ENCODE data around the gene SORCS1.

Gene SORCS1

DNA sequence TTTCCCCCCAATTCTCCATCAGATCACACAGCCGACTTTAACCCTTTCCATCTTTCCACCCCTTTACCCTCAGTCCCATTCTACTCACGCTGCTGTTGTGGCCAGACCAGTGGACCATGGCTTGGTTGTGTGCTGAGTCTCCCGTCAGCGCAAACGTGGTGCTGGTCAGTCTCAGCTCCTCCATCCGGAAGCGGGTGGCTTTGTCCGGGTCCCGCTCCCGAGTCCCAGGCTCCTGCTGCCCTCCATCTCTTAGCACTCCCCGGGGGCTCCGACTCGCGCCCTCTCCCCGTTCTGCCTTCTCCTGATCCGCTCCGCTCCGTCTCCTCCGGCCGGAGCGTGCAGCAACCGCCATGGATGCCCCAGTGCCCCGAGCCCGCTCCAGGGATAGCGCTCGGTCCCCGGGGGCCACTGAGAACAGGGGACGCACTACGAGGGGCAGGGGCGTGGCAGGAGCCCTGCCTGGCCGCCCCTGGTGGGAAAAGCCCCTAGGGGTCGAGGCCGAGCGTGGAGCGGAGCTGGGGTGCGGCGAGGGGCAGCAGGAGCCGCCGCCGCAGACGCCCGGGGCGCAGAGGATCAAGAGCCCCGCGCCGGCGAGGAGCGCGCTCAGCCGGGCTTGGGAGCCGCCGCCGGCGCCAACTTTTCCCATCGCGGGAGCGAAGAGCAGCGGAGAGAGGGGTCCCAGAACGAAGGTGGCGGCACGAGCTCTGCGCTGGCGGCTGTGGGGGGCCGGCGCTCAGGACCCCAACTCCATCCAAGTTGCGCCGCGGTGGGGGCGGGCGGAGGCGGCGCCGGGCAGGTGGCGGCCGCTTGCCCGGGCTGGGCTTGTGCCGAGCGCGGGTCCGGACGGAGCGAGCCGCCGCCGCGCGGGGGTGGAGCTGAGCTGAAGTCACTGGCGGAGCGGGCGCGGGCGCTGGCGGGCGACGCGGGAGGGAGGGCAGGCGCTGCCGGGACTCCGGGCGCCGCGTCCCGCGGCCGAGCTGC, at the start of gene SORCS1:
Gene SORCS1 (minus strand): TSS at position 826 of the 981 bp plus-strand sequence.
- no peak for DNase-seq

- DNase-seq, result no peak
Measured at GRCh38 chr10:107214261-107214660, 49.8 kb upstream of the SORCS1 start.

DNA sequence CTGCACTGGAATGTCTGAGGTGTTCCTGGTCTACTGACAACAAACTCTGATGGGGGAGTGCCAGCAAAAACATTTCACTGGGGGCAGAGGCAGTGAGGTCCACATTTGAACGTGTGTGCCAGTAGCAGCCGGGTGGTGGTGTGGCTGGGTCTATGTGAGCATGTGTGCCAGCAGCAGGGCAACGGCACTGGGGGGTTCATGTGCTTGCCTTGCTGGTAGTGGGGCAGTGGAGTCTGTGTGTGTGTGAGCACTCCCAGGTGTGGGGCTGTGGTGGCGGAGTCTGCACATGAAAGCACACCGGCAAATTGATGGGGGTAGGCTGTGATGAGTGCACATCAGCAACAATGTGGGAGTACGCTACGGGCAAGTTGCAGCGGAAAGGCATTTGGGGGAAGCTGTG, 49.4 kb upstream of the SORCS1 start:
- DNase-seq, result no peak

DNA sequence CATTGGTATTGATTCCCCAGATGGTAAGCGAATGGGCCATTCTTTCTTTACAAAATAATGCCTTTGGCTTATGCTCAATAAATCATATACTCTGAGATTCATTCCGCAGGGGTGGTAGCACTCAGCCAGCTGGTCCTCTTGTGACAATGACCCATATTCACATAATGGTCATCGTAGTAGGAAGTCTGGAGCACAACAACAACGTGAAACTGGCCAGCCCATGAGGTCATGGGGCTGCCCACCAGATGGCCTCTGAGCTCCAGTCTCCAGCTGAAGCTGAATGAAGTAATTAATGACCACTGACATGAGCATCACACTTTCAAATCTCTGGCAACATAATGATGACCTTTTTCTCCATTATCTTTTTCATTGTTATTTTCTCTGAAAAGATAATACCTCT, 42.3 kb upstream of the SORCS1 start:
- DNase-seq, result no peak

DNA sequence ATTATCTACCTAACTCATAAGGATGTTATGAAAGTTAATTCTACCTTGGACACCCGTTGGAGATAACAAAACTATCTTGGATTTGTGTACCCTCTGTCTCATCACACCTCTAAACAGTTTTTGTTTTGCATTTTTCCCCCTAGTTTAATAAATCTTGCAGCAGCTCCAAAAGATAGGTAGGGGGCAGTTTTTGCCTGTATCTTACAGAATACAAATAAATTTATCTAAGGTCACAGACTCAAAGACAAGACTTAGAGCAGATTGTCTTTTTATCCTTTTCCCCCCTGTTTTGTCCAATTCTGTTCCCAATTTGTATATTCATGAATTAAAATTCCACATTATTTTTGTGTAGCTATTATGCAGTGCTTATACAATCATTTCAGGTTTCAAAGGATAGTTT, 5.0 kb upstream of the SORCS1 start:
- DNase-seq, result no peak

DNA sequence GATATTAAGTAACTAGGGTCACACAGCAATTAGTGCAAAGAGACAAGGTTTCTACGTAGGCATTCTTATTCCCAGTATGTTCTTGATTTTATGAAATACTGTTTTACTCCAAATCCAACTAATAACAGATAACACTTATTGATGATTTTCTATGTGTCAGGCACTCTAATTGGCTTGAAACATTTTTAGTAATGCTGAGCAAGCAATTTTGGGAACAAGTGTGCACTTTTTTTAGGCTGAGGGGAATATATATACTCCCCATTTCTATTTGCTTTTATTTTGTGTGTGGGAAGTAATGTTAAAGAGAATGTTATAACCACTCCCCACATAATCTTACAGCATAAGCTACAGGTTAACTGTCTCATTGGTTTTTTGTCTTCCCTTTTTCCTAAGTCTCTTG, 4.2 kb upstream of the SORCS1 start:
- no peak for DNase-seq

DNA sequence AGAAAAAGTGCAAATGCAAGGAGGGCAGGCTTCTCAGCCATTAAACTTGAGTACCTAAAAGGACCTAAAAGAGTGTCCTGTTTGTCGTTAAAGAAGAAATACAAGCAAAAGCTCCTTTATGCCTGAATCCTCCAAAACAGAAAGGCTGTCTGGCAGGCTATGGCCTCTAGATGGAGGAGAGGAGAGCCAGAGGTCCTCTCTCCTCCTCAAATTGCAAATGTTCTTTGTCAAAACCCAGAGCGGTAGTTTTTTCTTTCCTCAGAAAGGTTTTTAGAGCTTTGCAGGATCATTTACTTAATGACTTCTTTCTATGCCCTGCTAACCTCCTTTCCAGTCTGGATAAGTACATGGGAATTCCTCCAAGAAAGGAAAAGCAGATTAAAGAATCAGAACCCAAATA, 1.9 kb upstream of the SORCS1 start:
- DNase-seq, result no peak

DNA sequence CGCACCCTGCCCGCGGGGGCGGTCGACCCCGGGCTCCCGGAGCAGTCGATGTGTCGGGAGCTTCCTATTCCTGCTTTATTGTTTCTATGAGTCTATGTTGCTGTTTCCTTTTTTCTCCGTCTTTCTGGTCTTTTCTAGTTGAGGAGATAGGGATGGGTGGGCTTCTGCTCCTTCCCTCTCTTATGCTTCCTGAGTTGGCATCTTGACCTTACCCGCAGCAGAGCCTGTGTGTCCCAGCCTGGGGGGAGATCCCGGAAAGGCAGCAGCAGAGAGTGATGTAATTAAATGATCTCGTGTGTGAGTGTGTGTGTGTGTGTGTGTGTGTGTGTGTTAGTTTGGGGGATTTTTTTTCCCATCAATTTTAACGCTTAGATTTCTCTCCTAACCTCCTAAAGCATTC, 486 bp upstream of the SORCS1 start:
- no peak for DNase-seq

- no peak for DNase-seq
Measured at GRCh38 chr10:107163076-107163855, 1.2 kb downstream of the SORCS1 start.

- DNase-seq, result no peak
Measured at GRCh38 chr10:107160866-107161265, 3.6 kb downstream of the SORCS1 start.

GRCh38 chr10:107159871-107160270, 4.6 kb downstream of the SORCS1 start:
- no peak for DNase-seq

GRCh38 chr10:107157071-107157470, 7.4 kb downstream of the SORCS1 start:
- no peak for DNase-seq

DNA sequence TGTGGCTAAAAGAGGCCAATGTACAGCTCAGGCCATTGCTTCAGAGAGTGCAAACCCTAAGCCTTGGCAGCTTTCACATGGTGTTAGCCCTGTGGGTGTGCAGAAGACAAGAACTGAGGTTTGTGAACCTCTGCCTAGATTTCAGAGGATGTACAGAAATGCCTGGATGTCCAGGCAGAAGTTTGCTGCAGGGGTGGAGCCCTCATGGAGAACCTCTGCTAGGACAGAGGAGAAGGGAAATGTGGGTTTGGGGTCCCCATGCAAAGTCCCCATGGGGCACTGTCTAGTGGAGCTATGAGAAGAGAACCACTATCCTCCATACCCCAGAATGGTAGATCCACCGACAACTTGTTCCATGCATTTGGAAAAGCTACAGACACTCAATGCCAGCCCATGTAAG, 12.4 kb downstream of the SORCS1 start:
- no peak for DNase-seq

DNA sequence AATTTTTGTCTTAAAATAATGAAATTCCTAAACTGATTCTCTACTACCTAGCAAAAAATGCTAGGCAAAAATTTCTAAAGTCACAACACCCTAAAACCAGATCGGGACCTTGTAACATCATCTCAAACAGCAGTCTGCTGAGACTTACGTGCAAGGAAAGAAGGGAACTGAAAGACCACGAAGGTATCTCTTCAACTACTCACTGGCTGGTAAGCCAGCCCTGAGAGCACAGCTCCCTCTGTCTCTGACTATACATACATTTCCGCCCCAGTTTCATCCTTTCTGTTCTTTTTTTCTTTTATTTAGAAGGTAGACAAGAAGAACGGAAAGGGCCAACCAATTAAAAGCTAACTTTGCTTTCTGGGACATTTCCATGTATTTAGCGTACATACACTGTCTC, 15.6 kb downstream of the SORCS1 start:
- no peak for DNase-seq

- no peak for DNase-seq
Measured at GRCh38 chr10:107144490-107144889, 20.0 kb downstream of the SORCS1 start.

DNA sequence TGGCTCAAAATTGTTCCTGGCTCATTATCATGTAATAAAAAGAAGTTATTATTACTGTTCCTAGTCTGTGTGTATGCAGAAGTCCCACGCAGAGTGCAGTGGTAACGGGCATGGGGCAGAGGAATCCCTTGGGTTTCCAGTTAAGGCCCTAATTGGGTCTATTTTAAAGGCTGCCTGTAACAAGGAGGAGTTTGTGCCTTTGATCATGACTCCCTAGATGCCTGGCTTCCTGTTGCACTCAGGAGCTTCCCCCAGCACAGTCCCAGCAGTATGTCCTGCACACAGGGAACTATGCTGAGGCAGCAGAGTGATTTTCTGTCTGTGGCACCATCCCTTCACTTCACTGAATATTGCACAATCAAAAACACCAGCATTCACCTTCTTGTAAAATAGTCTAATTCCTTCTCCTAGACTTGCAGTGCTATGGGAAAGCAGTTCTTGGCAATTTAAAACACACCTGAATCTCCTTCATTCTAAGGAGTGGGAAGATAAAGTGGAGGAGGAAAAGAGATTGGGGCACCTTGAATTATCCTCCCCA, 22.9 kb downstream of the SORCS1 start:
- DNase-seq, result no peak

GRCh38 chr10:107139237-107139636, 25.3 kb downstream of the SORCS1 start:
- no peak for DNase-seq

DNA sequence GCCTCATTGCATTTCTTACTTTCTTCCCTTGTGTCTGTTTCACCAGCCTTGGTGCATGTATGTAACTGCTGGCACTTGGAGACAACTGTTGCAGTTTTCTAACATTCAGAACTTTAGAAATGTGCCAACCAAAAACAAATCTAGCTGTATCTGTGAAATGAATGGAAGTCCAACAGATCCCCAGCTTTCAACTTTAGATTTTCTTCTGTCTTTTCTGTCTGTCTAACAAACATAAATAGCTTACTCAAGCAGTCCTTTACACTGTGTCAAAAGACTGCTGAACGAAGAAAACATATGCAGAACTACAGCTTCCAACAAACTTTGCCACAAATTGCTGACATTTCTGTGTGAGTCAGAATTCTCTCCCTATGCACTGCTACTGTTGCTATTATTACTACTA, 30.9 kb downstream of the SORCS1 start:
- DNase-seq, result no peak

GRCh38 chr10:107129000-107129399, 35.5 kb downstream of the SORCS1 start:
- DNase-seq, result no peak

GRCh38 chr10:107126512-107127065, 37.9 kb downstream of the SORCS1 start:
- no peak for DNase-seq

GRCh38 chr10:107122703-107123102, 41.8 kb downstream of the SORCS1 start:
- DNase-seq, result no peak

DNA sequence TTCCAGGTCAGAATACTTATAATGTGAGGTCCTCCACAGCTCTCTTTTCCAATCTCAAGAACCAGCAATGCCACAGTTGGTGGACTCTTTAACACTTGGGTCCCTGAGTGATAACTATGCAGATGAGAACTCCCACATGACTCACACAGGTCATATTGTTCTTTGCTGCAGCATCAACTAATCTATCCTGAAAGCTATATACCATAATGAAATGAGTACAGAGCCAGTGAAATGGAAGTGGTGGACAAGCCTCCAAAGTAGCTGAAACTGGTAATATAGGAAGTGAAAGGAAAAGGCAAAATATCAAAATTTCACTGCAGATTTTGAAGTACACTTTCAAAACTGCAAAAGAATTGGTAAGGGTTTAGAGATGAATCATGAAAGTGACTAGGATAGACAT, 45.6 kb downstream of the SORCS1 start:
- no peak for DNase-seq

- DNase-seq, result no peak
Measured at GRCh38 chr10:107104026-107104652, 60.4 kb downstream of the SORCS1 start.
